HL-60 (cell line): Measurements from ENCODE around the gene MS4A2.

Experiments
- CTCF ChIP-seq: IDR thresholded peaks from one replicate; pipeline ENCODE4 v1.5.1; 2011; ENCODE audit warnings: low read length, control low read depth, inconsistent platforms; ENCODE audit not compliant: insufficient read depth
- POLR2AphosphoS5 ChIP-seq: IDR thresholded peaks from 2 replicates; pipeline ENCODE4 v1.6.1; 2012; ENCODE audit warnings: low read depth

GRCh38 chr11:60069450-60069849 lies 19.0 kb upstream of the MS4A2 start:
- no peak for TF ChIP-seq CTCF
- TF ChIP-seq POLR2AphosphoS5: no peak
